ENCODE results near the gene PLOD2.

The PLOD2 gene

GRCh38 chr3:146065573-146066006 lies 95.4 kb downstream of the PLOD2 start:
- no peaks in the 10 kb centered on the region for H3K9me2 ChIP-seq (replicated peaks; ENCODE audit: low read depth, low read length)
- H3K4me2 ChIP-seq (ENCODE audit: low read depth, low read length, poor library complexity, severe bottlenecking): no peak overlapping the region
- no peaks in the 10 kb centered on the region for H3K79me2 ChIP-seq (ENCODE audit: insufficient read depth, low read length)
- H3K9ac ChIP-seq (ENCODE audit: low read depth, low read length, poor library complexity, severe bottlenecking): no peak overlapping the region
- H3K4me3 ChIP-seq (ENCODE audit: low read length, poor library complexity, severe bottlenecking): no peak overlapping the region
- no peaks in the 10 kb centered on the region for H3K4me1 ChIP-seq (ENCODE audit: insufficient read depth, low read length, poor library complexity, severe bottlenecking)
- H3K36me3 ChIP-seq (ENCODE audit: insufficient read depth, low read length): no peaks in the 10 kb centered on the region
- H3K9me3 ChIP-seq (ENCODE audit: insufficient read depth, low read depth, low read length): no peaks in the 10 kb centered on the region
- no peak for TF ChIP-seq EZH2phosphoT487 (IDR thresholded peaks at IDR 0.05; ENCODE audit: borderline replicate concordance)
- peak; percentile 77 for TF ChIP-seq CTCF (conservative IDR thresholded peaks at IDR 0.05; ENCODE audit: low read length)
- H3F3A ChIP-seq (ENCODE audit: low read depth): no peaks in the 10 kb centered on the region
- H3K27me3 ChIP-seq (ENCODE audit: insufficient read depth, low read length, poor library complexity, severe bottlenecking): no peaks in the 10 kb centered on the region
- no peak overlapping the region for H2AFZ ChIP-seq (ENCODE audit: low read length)
- no peaks in the 10 kb centered on the region for H4K20me1 ChIP-seq (ENCODE audit: insufficient read depth, low read length, poor library complexity, severe bottlenecking)

GRCh38 chr3:146058241-146058640 lies 102.7 kb downstream of the PLOD2 start:
- no peaks in the 10 kb centered on the region for H3K27me3 ChIP-seq (ENCODE audit: insufficient read depth, low read length, poor library complexity, severe bottlenecking)
- H3K36me3 ChIP-seq (ENCODE audit: insufficient read depth, low read length): no peaks in the 10 kb centered on the region
- H3K4me2 ChIP-seq (ENCODE audit: low read depth, low read length, poor library complexity, severe bottlenecking): no peak overlapping the region
- no peaks in the 10 kb centered on the region for H3K4me1 ChIP-seq (ENCODE audit: insufficient read depth, low read length, poor library complexity, severe bottlenecking)
- H4K20me1 ChIP-seq (ENCODE audit: insufficient read depth, low read length, poor library complexity, severe bottlenecking): no peaks in the 10 kb centered on the region
- no peak overlapping the region for H3K4me3 ChIP-seq (ENCODE audit: low read length, poor library complexity, severe bottlenecking)
- no peaks in the 10 kb centered on the region for H3K79me2 ChIP-seq (ENCODE audit: insufficient read depth, low read length)
- H2AFZ ChIP-seq (ENCODE audit: low read length): no peak overlapping the region
- H3K9ac ChIP-seq (ENCODE audit: low read depth, low read length, poor library complexity, severe bottlenecking): no peak overlapping the region
- no peak for TF ChIP-seq EZH2phosphoT487 (IDR thresholded peaks at IDR 0.05; ENCODE audit: borderline replicate concordance)
- TF ChIP-seq CTCF (conservative IDR thresholded peaks at IDR 0.05; ENCODE audit: low read length): no peak
- no peaks in the 10 kb centered on the region for H3F3A ChIP-seq (ENCODE audit: low read depth)
- no peaks in the 10 kb centered on the region for H3K9me2 ChIP-seq (replicated peaks; ENCODE audit: low read depth, low read length)
- no peaks in the 10 kb centered on the region for H3K9me3 ChIP-seq (ENCODE audit: insufficient read depth, low read depth, low read length)

DNA sequence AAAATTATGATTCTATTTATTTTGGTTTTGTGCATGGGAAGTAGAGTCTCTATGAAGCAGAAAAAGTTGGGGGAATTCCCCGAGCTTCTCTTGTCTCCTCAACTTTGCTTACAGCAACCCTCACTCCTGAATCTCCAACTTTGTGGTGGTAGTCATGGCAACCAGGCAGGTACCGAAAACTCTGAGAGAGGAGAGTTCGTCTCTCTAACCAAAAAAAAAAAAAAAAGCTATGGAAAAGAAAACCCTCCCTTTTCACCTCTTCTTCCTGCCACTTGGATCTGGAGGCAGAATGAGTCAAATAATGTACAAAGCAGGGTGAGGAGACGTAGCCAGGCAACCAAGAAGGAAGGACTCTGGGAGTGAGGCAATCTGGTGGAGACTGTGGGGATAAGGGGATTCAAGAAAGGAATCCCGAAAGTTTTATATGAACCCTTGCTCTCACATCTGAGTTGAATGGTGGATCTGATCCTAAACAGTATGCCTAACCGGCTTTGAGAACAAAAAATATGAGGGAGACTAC lies 108.1 kb downstream of the PLOD2 start:
- H4K20me1 ChIP-seq (ENCODE audit: insufficient read depth, low read length, poor library complexity, severe bottlenecking): no peaks in the 10 kb centered on the region
- no peaks in the 10 kb centered on the region for H3K79me2 ChIP-seq (ENCODE audit: insufficient read depth, low read length)
- no peaks in the 10 kb centered on the region for H3K27me3 ChIP-seq (ENCODE audit: insufficient read depth, low read length, poor library complexity, severe bottlenecking)
- H3K36me3 ChIP-seq (ENCODE audit: insufficient read depth, low read length): no peaks in the 10 kb centered on the region
- no peaks in the 10 kb centered on the region for H3K4me1 ChIP-seq (ENCODE audit: insufficient read depth, low read length, poor library complexity, severe bottlenecking)
- H3K9me3 ChIP-seq (ENCODE audit: insufficient read depth, low read depth, low read length): no peaks in the 10 kb centered on the region
- H3K9ac ChIP-seq (ENCODE audit: low read depth, low read length, poor library complexity, severe bottlenecking): no peak overlapping the region
- no peak overlapping the region for H3K4me2 ChIP-seq (ENCODE audit: low read depth, low read length, poor library complexity, severe bottlenecking)
- H3K9me2 ChIP-seq (replicated peaks; ENCODE audit: low read depth, low read length): no peaks in the 10 kb centered on the region
- no peak overlapping the region for H3K4me3 ChIP-seq (ENCODE audit: low read length, poor library complexity, severe bottlenecking)
- H3F3A ChIP-seq (ENCODE audit: low read depth): no peaks in the 10 kb centered on the region
- H2AFZ ChIP-seq (ENCODE audit: low read length): no peak overlapping the region
- TF ChIP-seq CTCF (conservative IDR thresholded peaks at IDR 0.05; ENCODE audit: low read length) (no peak), EZH2phosphoT487 (IDR thresholded peaks at IDR 0.05; ENCODE audit: borderline replicate concordance) (no peak)
